ENCODE measurements around the gene SLC34A1. TPM values are rescaled to one million over a fixed set of nuclear protein-coding genes. Genes with fewer than 3 reads are reported as not detected.

The SLC34A1 gene
- total RNA-seq, 4 donors from 2014 or later = not detected

- no peak for TF ChIP-seq POLR2A (IDR thresholded peaks at IDR 0.05)
- no peak for TF ChIP-seq CTCF (IDR thresholded peaks at IDR 0.05)
- no peak overlapping the region for H3K4me3 ChIP-seq
- H3K36me3 ChIP-seq = no peaks in the 10 kb centered on the region
- no peaks in the 10 kb centered on the region for H3K27me3 ChIP-seq
- intact Hi-C loops (cut with DNase I; ENCODE audit: low total_unique reads) = no loop called here
- no peaks in the 10 kb centered on the region for H3K9me3 ChIP-seq
- DNase-seq = no peak
- H3K27ac ChIP-seq = no peak overlapping the region
- peaks cover 0 to 2% of the 10 kb centered on the region in 2 donors for H3K4me1 ChIP-seq
Measured at GRCh38 chr5:177432839-177433657, 48.8 kb downstream of the SLC34A1 start.

- H3K9me3 ChIP-seq = no peaks in the 10 kb centered on the region
- no peaks in the 10 kb centered on the region for H3K27me3 ChIP-seq
- no peaks in the 10 kb centered on the region for H3K4me1 ChIP-seq
- H3K27ac ChIP-seq = no peak overlapping the region
- intact Hi-C loops (cut with DNase I; ENCODE audit: low total_unique reads) = no loop called here
- no peak overlapping the region for H3K4me3 ChIP-seq
- DNase-seq = no peak
- H3K36me3 ChIP-seq = no peaks in the 10 kb centered on the region
- TF ChIP-seq CTCF (IDR thresholded peaks at IDR 0.05) (no peak), POLR2A (IDR thresholded peaks at IDR 0.05) (no peak)
Measured at GRCh38 chr5:177433658-177434217, 49.5 kb downstream of the SLC34A1 start.

- H3K27ac ChIP-seq = no peak overlapping the region
- H3K4me1 ChIP-seq = no peaks in the 10 kb centered on the region
- no peaks in the 10 kb centered on the region for H3K36me3 ChIP-seq
- DNase-seq = no peak
- no peak overlapping the region for H3K4me3 ChIP-seq
- no peaks in the 10 kb centered on the region for H3K9me3 ChIP-seq
- TF ChIP-seq CTCF (IDR thresholded peaks at IDR 0.05) = no peak
- no peak for TF ChIP-seq POLR2A (IDR thresholded peaks at IDR 0.05)
- intact Hi-C loops (cut with DNase I; ENCODE audit: low total_unique reads) = no loop called here
- no peaks in the 10 kb centered on the region for H3K27me3 ChIP-seq
Measured at GRCh38 chr5:177434437-177434836, 50.2 kb downstream of the SLC34A1 start.

GRCh38 chr5:177434942-177435738 lies 50.9 kb downstream of the SLC34A1 start:
- no peaks in the 10 kb centered on the region for H3K27me3 ChIP-seq
- intact Hi-C loops (cut with DNase I; ENCODE audit: low total_unique reads) = no loop called here
- DNase-seq = no peak
- no peak overlapping the region for H3K4me3 ChIP-seq
- H3K36me3 ChIP-seq = no peaks in the 10 kb centered on the region
- H3K4me1 ChIP-seq = no peaks in the 10 kb centered on the region
- H3K9me3 ChIP-seq = no peaks in the 10 kb centered on the region
- TF ChIP-seq POLR2A (IDR thresholded peaks at IDR 0.05) = no peak
- TF ChIP-seq CTCF (IDR thresholded peaks at IDR 0.05) = no peak
- no peak overlapping the region for H3K27ac ChIP-seq

Measured in uterus (tissue), 4 donors.